Erythroblast (primary cell): ENCODE results near the gene EIF4A3.
"Not testable (repeated sequence)": the region's sequence is repeated elsewhere in the genome, so short reads cannot be mapped to it uniquely, and the experiment has no call there.

Experiments used
- GATA1 ChIP-seq: IDR thresholded peaks from 2 replicates; pipeline ENCODE4 v1.6.1; 2011; ENCODE audit warnings: low read depth, mild to moderate bottlenecking, control low read depth, low read length, moderate library complexity
- POLR2A ChIP-seq: IDR thresholded peaks from 2 replicates; pipeline ENCODE4 v1.6.1; 2011; ENCODE audit warnings: mild to moderate bottlenecking, low read length

- TF ChIP-seq POLR2A, GATA1: not testable (repeated sequence)
Measured at GRCh38 chr17:80155600-80155999, 8.7 kb upstream of the EIF4A3 start.
